GM18505 (cell line): Measurements from ENCODE around the gene RPS6KC1.
"Not testable (repeated sequence)": the region's sequence is repeated elsewhere in the genome, so short reads cannot be mapped to it uniquely, and the experiment has no call there.

Source experiments
- ATAC-seq: cut with Tn5 transposase; IDR thresholded peaks from one replicate; pipeline ENCODE4 v1.9.1; 2021; ENCODE audit not compliant: unreplicated experiment
- POLR2A ChIP-seq: IDR thresholded peaks from 4 replicates; pipeline ENCODE4 v1.6.1; 2011; ENCODE audit warnings: borderline replicate concordance; ENCODE audit not compliant: insufficient read depth, insufficient read length; ENCODE audit errors: extremely low read depth

RPS6KC1 gene

DNA sequence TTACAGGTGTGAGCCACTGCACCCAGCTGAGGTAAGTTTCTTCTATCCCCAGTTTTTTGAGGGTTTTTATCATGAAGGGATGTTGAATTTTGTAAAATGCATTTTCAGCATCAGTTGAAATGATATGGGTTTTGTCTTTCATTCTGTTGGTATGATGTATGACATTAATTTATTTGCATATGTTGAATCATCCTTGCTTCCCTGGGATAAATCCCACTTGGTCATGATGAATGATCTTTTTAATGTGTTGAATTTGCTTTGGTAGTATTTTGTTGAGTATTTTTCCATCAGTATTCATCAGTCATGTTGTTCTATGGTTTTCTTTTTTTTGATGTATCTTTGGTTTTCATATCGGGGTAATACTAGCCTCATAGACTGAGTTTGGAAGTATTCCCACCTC is 141.0 kb downstream of the RPS6KC1 start:
- ATAC-seq = no peak
- TF ChIP-seq POLR2A = no peak

DNA sequence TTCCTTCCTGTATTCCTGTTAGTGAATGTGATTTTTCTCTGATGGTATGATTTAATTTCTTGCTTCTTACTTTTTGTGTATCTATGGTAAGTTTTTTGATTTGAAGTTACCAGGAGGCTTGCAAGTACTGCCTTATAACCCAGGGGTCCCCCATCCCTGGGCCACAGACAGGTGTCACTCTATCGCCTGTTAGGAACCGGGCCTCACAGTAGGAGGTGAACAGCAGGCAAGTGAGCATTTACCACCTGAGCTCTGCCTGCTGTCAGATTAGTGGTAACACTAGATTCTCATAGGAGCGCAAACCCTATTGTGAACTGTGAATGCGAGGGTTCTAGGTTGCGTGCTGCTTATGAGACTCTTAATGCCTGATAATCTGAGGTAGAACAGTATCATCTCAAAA is 143.3 kb downstream of the RPS6KC1 start:
- TF ChIP-seq POLR2A = no peak
- no peak for ATAC-seq

DNA sequence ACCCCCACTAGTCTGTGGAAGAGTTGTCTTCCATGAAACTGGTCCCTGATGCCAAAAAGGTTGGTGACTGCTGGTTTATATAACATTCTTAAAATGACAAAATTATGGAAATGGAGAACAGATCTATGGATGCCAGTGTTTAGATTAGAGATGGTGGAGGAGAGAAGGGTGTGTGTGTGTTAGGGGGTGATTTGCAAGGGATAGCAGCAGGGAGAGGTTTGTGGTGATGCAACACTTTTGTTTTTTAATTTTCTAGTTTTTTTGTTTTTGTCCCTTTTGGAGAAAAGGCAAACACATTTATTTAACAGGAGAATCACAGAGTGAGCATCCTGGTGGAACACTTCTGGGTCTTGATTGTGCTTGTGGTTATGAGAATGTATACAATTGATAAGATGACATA is 143.8 kb downstream of the RPS6KC1 start:
- no peak for TF ChIP-seq POLR2A
- ATAC-seq = no peak

DNA sequence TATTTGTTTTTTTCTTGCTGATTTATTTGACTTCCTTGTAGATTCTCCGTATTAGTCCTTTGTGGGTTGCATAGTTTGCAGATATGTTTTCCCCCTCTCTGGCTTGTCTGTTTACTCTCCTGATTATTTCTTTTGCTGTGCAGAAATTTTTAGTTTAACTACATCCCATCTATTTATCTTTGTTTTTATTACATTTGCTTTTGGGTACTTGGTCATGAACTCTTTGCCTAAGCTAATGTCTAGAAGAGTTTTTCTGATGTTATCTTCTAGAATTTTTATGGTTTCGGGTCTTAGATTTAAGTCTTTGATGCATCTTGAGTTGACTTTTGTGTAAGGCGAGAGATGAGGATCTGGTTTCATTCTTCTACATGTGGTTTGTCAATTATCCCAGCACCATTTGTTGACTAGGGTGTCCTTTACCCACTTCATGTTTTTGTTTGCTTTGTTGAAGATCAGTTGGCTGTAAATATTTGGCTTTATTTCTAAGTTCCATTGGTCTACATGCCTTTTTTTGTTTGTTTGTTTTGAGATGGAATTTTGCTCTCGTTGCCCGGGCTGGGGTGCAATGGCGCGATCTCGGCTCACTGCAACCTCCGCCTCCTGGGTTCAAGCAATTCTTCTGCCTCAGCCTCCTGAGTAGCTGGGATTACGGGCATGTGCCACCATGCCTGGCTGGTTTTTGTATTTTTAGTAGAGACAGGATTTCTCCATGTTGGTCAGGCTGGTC is 145.4 kb downstream of the RPS6KC1 start:
- ATAC-seq = not testable (repeated sequence)

DNA sequence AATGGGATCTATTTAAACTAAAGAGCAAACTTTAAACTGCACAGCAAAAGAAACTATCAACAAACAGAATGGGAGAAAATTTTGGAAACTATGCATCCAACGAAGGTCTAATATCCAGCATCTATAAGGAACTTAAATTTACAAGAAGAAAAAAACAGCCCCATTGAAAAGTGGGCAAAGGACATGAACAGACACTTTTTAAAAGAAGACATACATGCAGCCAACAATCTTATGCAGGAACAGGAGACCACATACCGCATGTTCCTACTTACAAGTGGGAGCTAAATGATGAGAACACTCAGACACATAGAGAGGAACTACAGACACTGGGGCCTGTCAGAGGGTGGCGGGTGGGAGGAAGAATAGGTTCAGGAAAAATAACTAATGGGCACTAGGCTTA is 149.6 kb downstream of the RPS6KC1 start:
- no peak for TF ChIP-seq POLR2A
- ATAC-seq = no peak

DNA sequence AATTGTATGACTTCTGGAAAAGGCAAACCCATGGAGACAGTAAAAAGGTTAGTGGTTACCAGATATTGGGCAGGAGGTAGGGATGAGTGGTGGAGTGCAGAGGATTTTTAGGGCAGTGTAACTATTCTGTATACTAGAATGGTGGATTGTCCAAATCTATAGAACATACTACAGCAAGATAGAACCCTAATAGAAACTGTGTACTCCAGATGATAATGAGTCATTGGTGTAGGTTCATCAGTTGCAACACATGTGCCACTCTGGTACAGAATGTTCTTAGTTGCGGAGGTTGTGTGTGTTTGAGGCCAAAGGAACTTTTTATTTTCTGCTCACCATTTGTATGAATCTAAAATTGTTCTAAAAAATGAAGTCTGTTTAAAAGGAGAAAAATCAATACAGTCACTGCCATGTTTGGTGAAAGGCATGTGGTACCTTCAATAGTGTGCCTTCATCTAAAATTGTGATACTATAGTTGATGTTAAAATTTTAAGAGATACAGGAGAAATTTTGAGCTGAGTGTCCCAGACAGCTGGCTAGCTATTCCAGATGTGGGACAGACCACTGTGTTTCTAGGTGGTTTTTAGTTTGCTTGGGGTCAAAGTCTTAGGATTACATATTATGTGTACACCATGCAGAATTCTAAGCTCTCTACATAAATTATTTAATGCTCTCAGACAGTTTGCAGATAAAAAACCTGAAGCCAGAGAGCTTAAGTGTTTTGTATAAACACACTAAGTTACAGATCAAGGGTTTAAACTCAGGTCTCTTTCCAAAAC is 150.5 kb downstream of the RPS6KC1 start:
- ATAC-seq = no peak
- no peak for TF ChIP-seq POLR2A

DNA sequence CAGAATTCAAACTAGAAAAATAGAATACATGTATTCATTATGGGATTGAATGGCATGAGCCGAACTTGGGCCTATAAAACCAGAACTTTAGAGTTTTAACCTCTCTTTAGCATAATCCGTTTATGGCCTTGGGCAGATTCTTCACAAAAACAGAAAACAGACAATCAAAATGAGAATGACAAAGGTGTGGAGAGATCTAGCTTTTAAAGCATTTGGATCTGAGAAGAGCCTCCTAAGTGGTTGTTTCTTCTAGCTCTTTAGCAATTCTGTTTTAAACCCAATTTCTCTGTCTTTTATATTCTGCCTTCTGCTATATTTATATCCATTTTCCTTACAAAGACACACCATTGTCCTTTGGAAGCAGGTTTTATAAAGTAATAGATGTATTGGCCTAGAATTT is 160.2 kb downstream of the RPS6KC1 start:
- no peak for ATAC-seq
- TF ChIP-seq POLR2A = no peak

DNA sequence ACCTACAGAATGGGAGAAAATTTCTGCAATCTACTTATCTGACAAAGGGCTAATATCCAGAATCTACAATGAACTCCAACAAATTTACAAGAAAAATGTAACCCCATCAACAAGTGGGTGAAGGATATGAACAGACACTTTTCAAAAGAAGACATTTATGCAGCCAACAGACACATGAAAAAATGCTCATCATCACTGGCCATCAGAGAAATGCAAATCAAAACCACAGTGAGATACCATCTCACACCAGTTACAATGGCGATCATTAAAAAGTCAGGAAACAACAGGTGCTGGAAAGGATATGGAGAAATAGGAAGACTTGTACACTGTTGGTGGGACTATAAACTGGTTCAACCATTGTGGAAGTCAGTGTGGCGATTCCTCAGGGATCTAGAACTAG is 168.0 kb downstream of the RPS6KC1 start:
- ATAC-seq = not testable (repeated sequence)

DNA sequence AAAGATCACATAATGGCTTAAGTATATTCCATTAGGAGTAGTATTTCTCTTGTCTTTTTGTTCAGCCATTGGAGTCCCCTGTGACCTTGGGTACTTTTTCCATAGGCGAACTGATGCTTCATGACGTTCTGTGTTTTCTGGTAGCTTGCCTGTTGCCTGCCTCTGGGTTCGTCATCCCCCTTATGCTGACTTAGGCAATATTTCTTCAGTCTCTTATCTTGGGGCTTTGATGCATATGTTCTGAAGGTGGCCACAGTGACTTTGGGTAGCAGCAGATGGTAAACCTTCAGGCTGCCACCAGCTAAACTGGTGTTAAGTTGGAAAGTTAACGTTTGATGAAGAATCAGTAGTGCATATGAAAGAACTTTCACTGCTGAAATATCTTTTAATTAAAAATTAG is 170.2 kb downstream of the RPS6KC1 start:
- ATAC-seq = no peak
- no peak for TF ChIP-seq POLR2A

DNA sequence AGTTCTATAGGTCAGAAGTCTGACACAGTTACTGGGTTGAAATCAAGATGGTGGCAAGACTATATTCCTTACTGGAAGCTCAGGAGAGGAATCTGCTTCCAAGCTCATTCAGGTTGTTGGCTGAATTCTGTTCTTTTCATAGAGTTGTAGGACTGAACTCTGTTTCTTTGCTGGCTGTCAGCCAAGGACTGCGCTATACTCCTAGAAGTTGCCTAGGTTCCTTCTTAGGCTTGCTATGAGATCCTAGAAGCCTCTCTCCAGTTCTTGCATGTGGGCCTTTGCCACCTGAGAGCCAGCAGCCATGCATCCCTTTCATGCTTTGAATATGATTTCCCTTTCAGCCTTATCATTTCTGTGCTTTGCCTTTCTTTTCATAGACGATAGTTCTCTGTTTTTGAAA is 176.4 kb downstream of the RPS6KC1 start:
- no peak for ATAC-seq
- no peak for TF ChIP-seq POLR2A

DNA sequence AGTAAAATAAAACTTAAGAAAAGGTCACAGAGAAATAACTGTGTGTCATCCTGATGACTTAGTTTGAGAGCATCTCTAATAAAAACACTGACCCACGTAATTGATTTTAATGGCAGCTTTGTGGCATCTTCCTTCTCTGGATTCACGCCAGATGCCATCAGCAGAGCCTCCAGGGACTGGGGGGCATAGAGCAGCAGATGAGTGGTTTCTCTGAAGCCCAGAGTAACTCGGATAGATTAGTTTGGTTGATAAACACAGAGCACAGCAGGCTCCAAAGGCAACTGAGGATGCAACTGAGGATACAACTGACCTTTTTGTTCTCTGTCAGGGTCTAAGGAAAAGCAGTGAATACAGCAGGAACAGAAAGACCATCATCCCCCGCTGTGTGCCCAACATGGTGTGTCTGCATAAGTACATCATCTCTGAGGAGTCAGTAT is 180.8 kb downstream of the RPS6KC1 start:
- ATAC-seq = no peak
- no peak for TF ChIP-seq POLR2A

DNA sequence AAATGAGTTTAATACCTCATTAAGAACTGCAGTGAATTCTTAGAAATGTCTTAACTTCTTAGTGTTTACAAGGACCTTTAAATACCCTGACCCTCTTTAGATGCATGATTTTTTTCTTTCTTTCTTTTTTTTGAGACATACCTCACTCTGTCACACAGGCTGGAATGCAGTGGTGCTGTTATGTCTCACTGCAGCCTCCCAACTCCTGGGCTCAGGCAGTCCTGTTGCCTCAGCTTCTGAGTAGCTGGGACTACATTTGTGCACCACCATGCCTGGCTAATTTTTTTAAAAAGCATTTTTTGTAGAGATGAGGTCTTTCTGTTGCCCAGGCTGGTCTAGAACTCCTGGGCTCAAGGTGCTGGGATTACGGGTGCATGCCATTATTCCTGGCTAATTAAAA is 191.8 kb downstream of the RPS6KC1 start:
- no peak for ATAC-seq
- TF ChIP-seq POLR2A = no peak

DNA sequence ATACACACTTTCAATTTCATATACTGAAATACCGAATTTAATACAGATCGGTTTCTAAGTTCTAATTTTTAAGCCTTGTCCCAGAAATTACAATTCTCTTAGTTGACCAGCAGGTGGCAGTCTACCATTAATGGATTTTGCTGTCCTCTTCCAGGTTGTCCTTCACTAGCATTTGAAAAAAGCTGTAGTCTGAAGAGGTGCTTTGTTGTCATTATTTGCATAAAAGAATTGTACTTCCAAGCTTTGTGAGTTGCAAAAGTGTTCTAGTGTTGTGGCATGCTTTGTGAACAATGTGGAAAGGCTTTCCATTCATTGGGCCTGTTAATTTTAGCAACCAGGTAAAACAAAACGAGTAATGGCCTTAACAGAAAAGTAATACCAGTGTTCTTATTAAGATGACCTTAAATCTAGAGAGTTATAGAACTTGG is 193.6 kb downstream of the RPS6KC1 start:
- ATAC-seq = no peak

DNA sequence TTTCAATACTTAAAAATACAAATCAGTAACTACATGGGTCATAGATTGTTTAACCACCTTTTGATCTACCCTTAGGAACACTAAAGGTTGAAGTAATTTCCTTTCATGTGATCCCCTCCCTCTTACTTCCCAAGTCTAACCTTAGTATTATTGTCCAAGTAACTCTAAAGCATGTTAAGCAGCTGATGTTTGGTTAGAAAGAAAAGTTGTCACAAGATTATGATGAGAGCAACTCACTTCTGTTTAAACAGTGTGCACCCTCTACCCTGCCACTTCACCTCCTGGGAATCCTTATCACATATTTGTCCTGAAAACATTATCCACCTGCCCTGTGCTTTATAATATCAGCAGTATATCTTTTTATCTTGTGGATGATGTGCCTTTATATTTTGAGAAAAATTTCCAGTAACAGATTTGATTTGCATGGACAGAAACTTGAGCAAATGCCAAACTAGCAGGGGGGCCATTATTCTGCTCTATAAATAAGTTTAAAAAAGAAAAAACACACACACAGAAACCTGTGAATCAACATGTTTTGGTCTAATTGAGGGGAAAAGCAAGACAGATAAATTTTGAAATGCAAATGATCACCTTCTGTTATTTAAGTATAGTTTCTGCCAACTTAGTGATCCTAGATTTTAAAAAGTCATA is 194.3 kb downstream of the RPS6KC1 start:
- no peak for ATAC-seq
- TF ChIP-seq POLR2A = no peak

More for the DNA sequence above, 193.6 kb downstream of the RPS6KC1 start:
- no peak for TF ChIP-seq POLR2A
